Mucosa of descending colon (tissue), 3 donors: ENCODE data around the gene COPE. TPM values are rescaled to one million over a fixed set of nuclear protein-coding genes. Genes with fewer than 3 reads are reported as not detected.
A peak's percentile ranks its signal among the peaks of the same experiment; 100 is the strongest.
"Not testable (repeated sequence)": the region's sequence is repeated elsewhere in the genome, so short reads cannot be mapped to it uniquely, and the experiment has no call there.

Experiments used
- ATAC-seq: fragments of 200-7000 bp; cut with Tn5 transposase; one replicate; pipeline ENCODE4 v1.9.1; 2020; ENCODE audit warnings: mild to moderate bottlenecking, moderate library complexity
- DNase-seq, 3 donors: peaks; one replicate each; pipeline ENCODE4 v3.0.0-alpha.2; 2020
- H3K36me3 ChIP-seq: fragments of 200-600 bp; one replicate; pipeline ENCODE4 v1.8.0; 2021; ENCODE audit warnings: low read depth, mild to moderate bottlenecking
- H3K4me1 ChIP-seq: fragments of 200-600 bp; one replicate; pipeline ENCODE4 v1.8.0; 2021; ENCODE audit warnings: low read depth, mild to moderate bottlenecking
- H3K4me3 ChIP-seq: fragments of 200-600 bp; one replicate; pipeline ENCODE4 v1.8.0; 2021; ENCODE audit warnings: mild to moderate bottlenecking
- H3K9me3 ChIP-seq: fragments of 200-600 bp; one replicate; pipeline ENCODE4 v1.8.0; 2021; ENCODE audit warnings: mild to moderate bottlenecking
- CTCF ChIP-seq: fragments of 200-600 bp; IDR thresholded peaks from one replicate; pipeline ENCODE4 v1.8.0; 2022; ENCODE audit warnings: antibody characterized with exemption, mild to moderate bottlenecking
- intact Hi-C, 2 donors: fragments of 100-400 bp; cut with DNase I in 1 of 2; cut with micrococcal nuclease in 1 of 2; formaldehyde crosslinking; loops; one replicate each; pipeline versions ENCODE4 v1.11.0 to v1.11.1; 2022; cut with DNase I, micrococcal nuclease
- total RNA-seq, 3 donors: library from RNA; stranded (reverse); fragmentation: NEBNext Ultra II Directional in 2 of 3; extraction: Animal tissue kit (Norgen Biotek cat#: 25700) in 2 of 3; gene quantifications; one replicate each; pipeline versions ENCODE4 v1.2.1 to v1.2.4, GENCODE V29; 2021 to 2023
- donor health status: DM: no; HTN: no; CAD: no; lungs with moderate emphysema.
- donor health status: DM: no; HTN: no; CAD: no.
- donor health status: DM: no; HTN: yes; CAD: no.

COPE gene
- total RNA-seq, 3 donors from 2014 or later: 119 to 227 (median 176) TPM

GRCh38 chr19:18921593-18921992 lies 2.4 kb upstream of the COPE start:
- H3K4me3 ChIP-seq: no peak overlapping the region
- H3K4me1 ChIP-seq: peaks cover 25% of the 10 kb centered on the region
- DNase-seq (peak in 1 of 3 donors; percentile 17), ATAC-seq (no peak)
- no peak for TF ChIP-seq CTCF
- intact Hi-C loops: no loop called here
- H3K9me3 ChIP-seq: no peaks in the 10 kb centered on the region
- peaks cover 11% of the 10 kb centered on the region for H3K36me3 ChIP-seq

DNA sequence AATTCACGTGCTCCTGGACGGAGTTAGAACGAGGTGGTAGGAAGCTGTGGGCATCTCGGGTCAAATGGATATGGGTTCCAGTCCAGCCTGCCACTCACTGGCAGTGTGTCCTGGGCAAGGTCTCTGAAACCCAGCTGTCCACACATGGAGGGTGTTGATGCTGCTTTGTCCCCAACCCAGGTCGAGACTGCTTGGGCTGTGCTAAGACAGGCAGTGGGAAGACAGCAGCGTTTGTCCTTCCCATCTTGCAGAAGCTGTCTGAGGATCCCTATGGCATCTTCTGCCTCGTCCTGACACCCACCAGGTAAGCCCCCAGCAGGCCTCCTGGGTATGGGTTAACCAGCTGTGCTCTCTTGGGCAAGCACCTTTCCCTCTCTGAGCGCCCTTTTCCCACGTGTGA lies 1.2 kb upstream of the COPE start:
- no peaks in the 10 kb centered on the region for H3K9me3 ChIP-seq
- H3K4me1 ChIP-seq: peaks cover 25% of the 10 kb centered on the region
- no peak for ATAC-seq
- no peak for TF ChIP-seq CTCF
- no peak overlapping the region for H3K4me3 ChIP-seq
- peak in 1 of 3 donors; percentile 22 for DNase-seq
- H3K36me3 ChIP-seq: peaks cover 11% of the 10 kb centered on the region
- intact Hi-C loops: no loop called here

DNA sequence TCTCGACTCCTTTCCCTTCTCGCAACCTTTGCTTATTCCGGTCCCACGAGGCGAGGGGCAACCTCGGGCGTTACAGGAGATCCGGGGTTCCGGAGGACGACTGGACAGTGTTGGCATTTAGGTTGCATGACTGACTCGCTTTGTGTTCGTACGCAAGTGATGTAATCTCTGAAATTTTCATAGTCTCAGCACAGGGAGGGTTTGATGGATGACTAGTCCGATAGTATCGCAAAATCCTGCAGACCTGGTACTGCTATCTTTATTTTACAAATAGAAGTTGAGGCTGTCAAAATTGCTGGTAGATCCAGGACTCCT lies 670 bp upstream of the COPE start:
- DNase-seq: no peak
- Histone ChIP-seq H3K4me3 (peak overlapping the region; percentile 89), H3K9me3 (no peaks in the 10 kb centered on the region), H3K36me3 (peaks cover 11% of the 10 kb centered on the region), H3K4me1 (peaks cover 25% of the 10 kb centered on the region)
- no peak for TF ChIP-seq CTCF
- ATAC-seq: no peak
- intact Hi-C loops: no loop called here

DNA sequence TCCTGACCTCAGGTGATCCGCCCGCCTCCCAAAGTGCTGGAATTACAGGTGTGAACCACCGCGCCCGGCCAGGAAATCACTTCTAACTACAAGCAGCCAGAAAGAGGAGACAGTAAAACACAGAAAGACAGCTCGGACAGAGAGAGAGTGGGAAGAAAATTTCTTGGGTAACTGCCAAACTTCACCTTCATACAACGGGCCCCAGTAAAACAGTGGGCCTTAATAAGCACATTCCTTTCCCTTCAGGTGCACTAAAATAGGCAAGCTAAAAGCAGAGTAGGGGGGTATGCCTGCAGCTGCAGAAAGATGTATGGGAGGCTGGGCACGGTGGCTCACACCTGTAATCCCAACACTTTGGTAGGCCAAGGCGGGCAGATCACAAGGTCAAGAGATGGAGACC lies 1.6 kb downstream of the COPE start:
- ATAC-seq, DNase-seq, H3K4me3 ChIP-seq, H3K36me3 ChIP-seq, H3K9me3 ChIP-seq, intact Hi-C loops: not testable (repeated sequence)
- H3K4me1 ChIP-seq: peaks cover 25% of the 10 kb centered on the region

GRCh38 chr19:18915639-18916038 lies 3.5 kb downstream of the COPE start:
- H3K36me3 ChIP-seq: no peaks in the 10 kb centered on the region
- no peaks in the 10 kb centered on the region for H3K9me3 ChIP-seq
- H3K4me3 ChIP-seq: no peak overlapping the region
- ATAC-seq: no peak
- DNase-seq: peak in 2 of 3 donors; percentile 51 to 62
- no peak for TF ChIP-seq CTCF
- H3K4me1 ChIP-seq: peaks cover 22% of the 10 kb centered on the region
- intact Hi-C loops: no loop called here

- Histone ChIP-seq H3K4me1 (peaks cover 13% of the 10 kb centered on the region), H3K4me3 (no peak overlapping the region), H3K36me3 (no peaks in the 10 kb centered on the region), H3K9me3 (no peaks in the 10 kb centered on the region)
- no peak for TF ChIP-seq CTCF
- no peak for ATAC-seq
- no peak for DNase-seq
- intact Hi-C loops: no loop called here
These were observed 5.7 kb downstream of the COPE start for GRCh38 chr19:18913466-18913865.
